ENCODE results near the gene SERPINE1.
A peak's percentile ranks its signal among the peaks of the same experiment; 100 is the strongest.

GRCh38 chr7:101127460-101128039 is 646 bp downstream of the SERPINE1 start:
- TF ChIP-seq CEBPB (IDR thresholded peaks at IDR 0.05; ENCODE audit: borderline replicate concordance, low read depth, low read length) (no peak), NFIC (IDR thresholded peaks at IDR 0.05; ENCODE audit: low read length) (no peak), REL (CRISPR knock-in tag; conservative IDR thresholded peaks at IDR 0.05) (0 out of 2 replicates have a peak, but pooled peaks have one; percentile 75), ZNF326 (CRISPR knock-in tag; IDR thresholded peaks at IDR 0.05; ENCODE audit: borderline replicate concordance) (no peak), SUZ12 (IDR thresholded peaks at IDR 0.05; ENCODE audit: low read depth, low read length) (no peak), ZEB1 (IDR thresholded peaks at IDR 0.05; ENCODE audit: insufficient replicate concordance, low read depth) (no peak)

Measured in HepG2 (cell line).